GM12864 (cell line): Measurements from ENCODE around the gene FADD.

ENCODE experiments used
- DNase-seq: peaks from one replicate; pipeline ENCODE4 v3.0.0-alpha.2; 2011; ENCODE audit warnings: low read depth
- H3K4me3 ChIP-seq: 2 replicates; pipeline ENCODE4 v1.5.1; 2011; ENCODE audit warnings: mild to moderate bottlenecking, low read depth, low read length, control low read depth
- CTCF ChIP-seq: IDR thresholded peaks from 2 replicates; pipeline ENCODE4 v1.5.1; 2011; ENCODE audit warnings: low read depth, mild to moderate bottlenecking, moderate library complexity, low read length, control low read depth, inconsistent platforms; ENCODE audit errors: missing control alignments

FADD gene

GRCh38 chr11:70176940-70177689 lies 26.0 kb upstream of the FADD start:
- peak; percentile 78 for TF ChIP-seq CTCF
- no peak for DNase-seq
- H3K4me3 ChIP-seq = no peak overlapping the region

- no peak for DNase-seq
- H3K4me3 ChIP-seq = no peak overlapping the region
- TF ChIP-seq CTCF = no peak
These were observed 22.2 kb upstream of the FADD start for GRCh38 chr11:70180906-70181305.

- TF ChIP-seq CTCF = no peak
- H3K4me3 ChIP-seq = no peak overlapping the region
- DNase-seq = no peak
These were observed 20.8 kb upstream of the FADD start for GRCh38 chr11:70182266-70182665.

GRCh38 chr11:70183032-70183431 lies 20.1 kb upstream of the FADD start:
- no peak for TF ChIP-seq CTCF
- DNase-seq = no peak
- H3K4me3 ChIP-seq = no peak overlapping the region

- no peak for DNase-seq
- TF ChIP-seq CTCF = no peak
These were observed 19.5 kb upstream of the FADD start for GRCh38 chr11:70183483-70184176.

GRCh38 chr11:70184396-70184795 lies 18.7 kb upstream of the FADD start:
- no peak for DNase-seq
- no peak overlapping the region for H3K4me3 ChIP-seq
- no peak for TF ChIP-seq CTCF

More at GRCh38 chr11:70183483-70184176, 19.5 kb upstream of the FADD start:
- no peak overlapping the region for H3K4me3 ChIP-seq
